Measurements from ENCODE around the gene VAV3. TPM values are rescaled to one million over a fixed set of nuclear protein-coding genes. Genes with fewer than 3 reads are reported as not detected.
"Not testable (repeated sequence)": the region's sequence is repeated elsewhere in the genome, so short reads cannot be mapped to it uniquely, and the experiment has no call there.

Gene VAV3
- total RNA-seq, 1 experiment from 2014 or later: 3.7 TPM

DNA sequence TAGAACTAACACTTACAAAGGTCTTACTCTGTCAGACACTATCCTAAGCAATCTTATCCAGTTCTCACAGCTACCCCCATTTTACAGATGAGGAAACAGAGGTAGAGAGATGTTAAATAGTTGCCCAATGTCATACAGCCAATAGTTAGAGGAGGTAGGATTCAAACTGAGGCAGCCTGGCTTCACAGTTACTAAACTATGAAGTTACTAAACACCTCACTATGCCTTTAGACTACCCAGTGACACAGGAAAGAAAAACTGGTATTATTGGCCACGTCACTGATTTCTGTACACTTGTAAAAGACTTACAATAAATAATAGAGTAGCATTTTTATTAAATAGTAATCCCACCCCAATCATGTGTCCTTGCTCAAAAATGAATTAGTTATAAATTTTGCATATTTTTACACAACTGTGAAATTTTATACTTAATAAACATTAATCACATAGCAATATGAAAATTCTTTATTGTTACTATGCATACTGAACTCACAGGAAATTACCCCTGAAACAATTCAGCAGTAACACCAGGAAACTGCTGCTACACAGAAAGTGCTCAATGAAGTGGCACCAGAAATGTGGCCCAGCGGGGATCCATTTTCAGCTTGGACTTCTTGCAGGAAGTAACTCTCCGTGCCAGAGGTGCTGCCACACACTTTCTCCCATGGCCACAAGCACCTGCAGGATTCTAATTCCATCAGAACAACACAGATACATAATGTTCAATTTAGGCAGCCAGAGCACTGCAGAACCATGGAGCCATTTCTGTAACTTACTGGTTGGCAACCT lies 69.4 kb downstream of the VAV3 start:
- DNase-seq (ENCODE audit: low read depth): no peak

DNA sequence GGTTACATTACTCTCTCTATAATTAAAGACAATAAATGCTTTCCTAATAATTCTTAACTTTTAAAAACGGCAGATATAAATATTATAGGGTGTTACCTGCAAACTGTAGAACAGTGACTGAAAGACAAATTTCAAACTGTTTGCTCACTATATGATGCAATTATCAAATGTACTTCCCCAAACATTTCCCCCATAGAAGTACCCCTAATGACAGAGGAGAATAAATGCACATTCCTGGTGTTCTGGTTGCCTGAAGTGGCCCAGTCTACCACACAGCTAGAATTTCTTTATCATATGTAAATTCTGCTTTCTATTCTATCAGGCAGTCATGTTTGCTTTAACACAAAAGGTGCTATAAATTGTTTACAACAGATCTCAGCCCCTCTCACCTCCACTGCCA lies 70.4 kb downstream of the VAV3 start:
- DNase-seq (ENCODE audit: low read depth): no peak

DNA sequence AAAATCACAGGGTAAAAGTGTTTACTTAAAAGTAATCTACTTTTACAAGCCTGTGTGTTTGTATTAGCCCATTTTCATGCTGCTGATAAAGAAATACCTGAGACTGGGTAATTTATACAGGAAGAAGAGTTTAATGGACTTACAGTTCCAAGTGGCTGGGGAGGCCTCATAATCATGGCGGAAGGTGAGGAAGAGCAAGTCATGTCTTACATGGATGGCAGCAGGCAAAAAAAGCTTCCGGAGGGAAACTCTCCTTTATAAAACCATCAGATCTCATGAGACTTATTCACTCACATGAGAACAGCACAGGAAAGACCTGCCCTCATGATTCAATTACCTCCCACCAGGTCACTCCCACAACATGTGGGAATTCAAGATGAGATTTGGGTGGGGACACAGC lies 71.6 kb downstream of the VAV3 start:
- DNase-seq (ENCODE audit: low read depth): not testable (repeated sequence)

DNA sequence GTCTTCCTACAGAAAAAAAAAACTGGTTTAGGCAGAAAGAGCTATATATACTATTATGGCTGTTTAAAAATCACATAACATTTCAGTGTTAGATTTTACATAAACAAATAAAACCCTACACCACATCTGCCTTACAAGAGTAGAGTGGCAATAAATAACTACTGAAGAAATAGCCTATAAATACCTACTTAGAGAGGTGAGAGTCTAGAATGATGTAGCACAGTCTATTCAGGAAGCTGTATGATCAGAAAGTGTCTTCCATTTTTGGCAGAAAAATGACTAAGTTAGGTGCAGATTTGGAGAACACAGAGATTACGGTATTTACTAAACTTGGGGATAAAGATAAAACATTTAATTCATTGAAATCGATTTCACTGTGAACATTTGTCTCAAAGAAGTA lies 75.5 kb downstream of the VAV3 start:
- DNase-seq (ENCODE audit: low read depth): no peak

DNA sequence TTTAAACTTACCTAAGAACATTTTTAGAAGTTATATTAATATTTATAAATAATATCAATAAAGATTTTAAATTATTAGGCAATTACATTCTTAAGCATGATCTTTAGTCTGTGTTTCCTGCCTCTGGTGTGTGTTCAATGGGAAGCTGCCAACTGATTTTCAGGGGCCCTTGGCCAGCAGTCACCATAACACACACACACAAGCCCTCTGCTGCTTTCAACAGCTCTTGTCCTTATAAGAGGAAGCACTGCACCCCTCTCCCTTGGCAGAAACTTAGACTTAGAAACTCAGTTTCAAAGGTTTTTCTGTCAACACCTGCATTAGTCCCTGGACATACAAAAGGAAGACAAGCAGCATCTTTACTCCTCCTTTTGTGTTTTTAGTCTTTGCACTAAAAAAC lies 81.4 kb downstream of the VAV3 start:
- no peak for DNase-seq (ENCODE audit: low read depth)

DNA sequence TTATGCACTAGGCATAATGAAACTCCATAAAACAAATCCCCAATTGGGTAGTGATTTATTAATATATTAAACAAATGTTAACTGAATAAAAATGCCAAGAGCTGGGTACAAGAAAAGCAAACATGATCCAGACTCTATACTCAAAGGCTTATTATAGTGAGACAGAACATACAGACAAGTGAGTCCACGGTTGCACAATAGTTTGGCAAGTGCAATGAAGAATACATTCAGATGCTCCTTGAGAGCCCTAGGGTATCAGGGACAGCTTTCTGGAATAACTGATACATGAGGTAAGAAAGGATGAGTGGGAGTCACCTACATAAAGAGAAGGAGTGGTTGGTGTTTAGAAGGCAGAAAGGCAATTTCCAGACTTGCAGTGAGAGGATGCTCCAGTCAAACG lies 85.1 kb downstream of the VAV3 start:
- DNase-seq (ENCODE audit: low read depth): no peak

DNA sequence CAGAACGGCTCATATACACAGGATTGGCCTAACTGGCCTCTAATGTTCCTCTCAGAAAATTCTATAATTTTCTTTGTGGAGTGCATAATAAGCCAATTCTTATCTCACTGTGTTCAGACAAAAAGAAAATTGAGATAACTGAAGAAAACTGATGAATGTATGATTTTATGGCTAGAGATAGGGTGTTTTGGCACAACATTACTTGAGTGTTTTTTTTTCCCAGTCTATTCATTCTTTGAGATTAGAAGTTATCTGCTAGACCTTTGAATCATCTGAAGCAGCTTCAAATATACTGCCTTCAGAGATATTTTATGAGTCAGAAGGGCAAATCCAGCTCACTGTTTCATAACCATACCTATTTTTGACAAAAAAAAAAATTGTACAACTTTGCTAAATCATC lies 85.6 kb downstream of the VAV3 start:
- peak; percentile 24 for DNase-seq (ENCODE audit: low read depth)

- no peak for DNase-seq (ENCODE audit: low read depth)
Observed at GRCh38 chr1:107877745-107878144, 87.2 kb downstream of the VAV3 start.

GRCh38 chr1:107877092-107877491 lies 87.9 kb downstream of the VAV3 start:
- peak; percentile 33 for DNase-seq (ENCODE audit: low read depth)

- peak; percentile 25 for DNase-seq (ENCODE audit: low read depth)
Observed at GRCh38 chr1:107875689-107876088, 89.3 kb downstream of the VAV3 start.

DNA sequence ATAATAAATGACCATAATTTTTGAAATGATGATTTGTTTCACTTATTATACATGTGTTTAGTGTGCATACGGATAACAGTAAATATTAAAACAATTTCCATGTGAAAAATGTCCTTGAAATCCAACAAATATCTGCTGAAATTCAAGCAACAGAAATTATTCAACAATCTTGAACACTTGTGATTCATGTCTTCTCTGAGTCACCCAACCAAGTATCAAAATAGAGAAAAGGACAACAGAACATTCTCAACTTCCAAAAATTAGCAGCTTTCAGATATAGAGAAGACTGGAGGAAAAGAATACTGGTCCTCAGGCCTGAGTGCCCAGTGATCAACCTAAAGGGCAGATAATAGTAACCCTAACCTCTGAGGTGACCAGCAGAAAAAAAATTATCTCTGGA lies 90.8 kb downstream of the VAV3 start:
- peak; percentile 42 for DNase-seq (ENCODE audit: low read depth)

DNA sequence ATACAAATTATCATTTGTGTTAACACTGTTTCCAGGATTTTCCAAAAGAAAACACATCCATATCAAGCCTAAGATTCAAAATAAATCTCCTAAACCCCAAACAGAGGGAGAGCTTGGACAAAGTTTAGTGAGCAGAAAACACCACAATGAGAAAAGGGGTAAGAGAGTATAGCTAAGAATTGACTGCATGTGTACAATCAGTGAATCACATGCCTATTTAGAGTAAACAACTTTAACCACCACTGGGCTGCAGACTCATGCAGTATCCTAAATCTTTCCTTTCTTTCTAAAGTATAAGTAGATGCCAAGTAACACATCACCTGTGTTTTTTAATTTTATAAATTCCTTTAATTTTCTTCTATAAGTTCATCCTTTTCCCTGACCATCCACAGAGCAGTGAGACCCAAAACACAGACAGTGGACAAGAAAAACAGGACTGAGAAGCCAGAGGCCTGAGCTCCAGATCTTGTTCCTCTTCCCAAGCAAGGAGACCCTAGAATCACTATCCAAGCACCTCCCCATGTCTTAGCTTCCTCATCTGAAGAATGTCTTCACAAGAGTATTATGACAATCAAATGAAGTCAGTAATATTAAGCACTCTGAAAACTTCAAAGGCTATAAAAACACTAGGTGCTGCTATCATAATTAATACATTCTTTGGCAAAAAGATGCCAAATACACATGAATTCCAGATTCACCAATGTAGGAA lies 93.1 kb downstream of the VAV3 start:
- DNase-seq (ENCODE audit: low read depth): no peak

DNA sequence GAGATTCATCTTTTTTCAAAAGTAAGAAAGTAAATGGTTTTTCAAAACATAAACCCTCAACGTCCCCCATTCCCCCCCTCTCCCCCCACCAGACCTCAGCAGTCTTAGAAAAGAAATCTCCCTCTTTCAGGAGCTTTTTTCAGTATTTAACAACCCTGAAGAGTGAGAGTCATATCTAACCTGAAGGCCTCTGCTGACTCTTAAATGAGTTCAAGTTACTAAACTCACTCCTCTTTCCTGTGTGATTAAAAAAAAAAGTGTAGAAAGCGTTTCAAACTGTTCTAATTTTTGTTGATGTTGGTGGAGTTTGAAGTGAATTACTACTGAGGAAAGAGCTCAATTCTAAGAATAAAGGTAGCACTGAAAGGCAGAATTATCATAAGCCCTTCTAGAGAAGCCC lies 93.7 kb downstream of the VAV3 start:
- no peak for DNase-seq (ENCODE audit: low read depth)

DNA sequence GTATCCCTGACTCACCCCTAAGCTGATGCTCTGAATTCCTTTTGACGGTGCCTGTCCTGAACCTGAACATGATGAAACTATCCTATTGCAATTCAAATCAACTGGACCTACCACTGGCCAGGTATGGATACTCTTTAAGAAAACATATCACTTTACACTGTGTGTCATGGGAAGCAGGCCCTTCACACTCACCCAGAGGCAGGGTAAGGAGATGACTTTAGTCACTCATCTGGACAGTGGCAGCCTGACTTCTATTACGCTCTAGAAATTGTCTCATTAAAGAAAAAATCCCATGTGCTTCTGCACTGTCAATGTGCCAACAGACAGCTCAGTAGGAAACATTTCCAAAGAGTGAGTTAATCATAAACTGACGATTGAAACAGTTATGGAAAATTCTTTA lies 94.3 kb downstream of the VAV3 start:
- DNase-seq (ENCODE audit: low read depth): no peak

DNA sequence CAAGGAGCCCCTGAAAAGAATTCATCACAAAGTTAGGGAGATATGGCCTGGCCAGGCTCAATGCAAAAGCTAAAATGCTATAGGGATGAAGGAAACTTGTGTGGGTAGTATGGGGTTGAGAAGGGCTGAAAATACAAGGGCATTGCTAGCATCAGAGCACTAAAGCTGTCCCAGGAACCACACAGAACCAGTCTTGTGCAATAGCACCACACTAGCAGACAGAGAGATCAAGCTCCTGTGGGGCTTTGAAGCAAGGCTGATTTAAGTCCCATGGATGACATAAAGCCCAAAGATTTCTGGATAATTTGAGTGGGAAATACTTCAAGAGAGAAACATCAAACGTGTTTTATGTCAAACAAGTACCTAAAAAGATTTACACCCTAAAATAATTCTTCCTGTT lies 97.1 kb downstream of the VAV3 start:
- DNase-seq (ENCODE audit: low read depth): no peak

GRCh38 chr1:107867422-107867821 lies 97.6 kb downstream of the VAV3 start:
- DNase-seq (ENCODE audit: low read depth): no peak

GRCh38 chr1:107866870-107867269 lies 98.1 kb downstream of the VAV3 start:
- no peak for DNase-seq (ENCODE audit: low read depth)

- DNase-seq (ENCODE audit: low read depth): no peak
Observed at GRCh38 chr1:107865627-107866026, 99.4 kb downstream of the VAV3 start.

GRCh38 chr1:107863342-107863741 lies 101.6 kb downstream of the VAV3 start:
- no peak for DNase-seq (ENCODE audit: low read depth)

DNA sequence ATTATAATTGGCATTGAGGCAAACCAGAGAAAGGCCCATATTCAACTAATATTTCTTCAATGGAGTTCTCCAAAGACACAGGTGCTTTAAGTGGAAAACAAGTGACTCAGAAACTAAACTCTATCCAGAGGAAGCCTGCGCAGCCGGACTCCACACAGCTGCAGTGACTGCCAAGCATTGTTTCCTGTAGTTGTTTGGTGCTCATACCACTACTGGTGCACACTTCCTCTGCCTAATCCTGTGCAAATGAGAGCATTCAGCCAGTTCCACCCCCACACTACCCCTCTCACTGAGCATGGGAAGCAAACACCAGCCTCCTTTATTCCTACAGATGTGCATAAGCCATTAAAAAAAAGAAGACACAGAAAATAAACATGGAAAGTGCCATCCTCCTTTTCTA lies 102.9 kb downstream of the VAV3 start:
- DNase-seq (ENCODE audit: low read depth): peak; percentile 81

GRCh38 chr1:107858323-107858722 lies 106.7 kb downstream of the VAV3 start:
- no peak for DNase-seq (ENCODE audit: low read depth)

DNA sequence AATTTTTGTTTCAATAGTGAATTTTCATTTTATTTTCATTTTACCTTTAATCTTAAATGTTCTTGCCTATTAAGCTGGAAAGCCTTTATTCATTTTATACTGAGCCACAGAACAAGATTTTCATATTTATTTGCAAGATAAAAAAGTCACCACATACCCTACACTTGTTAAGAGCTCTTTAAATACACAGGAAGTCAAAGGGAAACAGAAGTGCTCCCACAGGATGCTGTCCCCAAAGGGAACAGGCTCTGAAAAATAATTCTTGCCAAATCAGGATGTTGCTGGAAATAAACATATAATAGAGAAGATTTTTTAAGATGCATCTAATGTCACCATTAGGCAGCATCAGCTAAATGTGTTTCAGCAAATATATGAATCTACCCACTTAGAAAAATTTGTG lies 113.6 kb downstream of the VAV3 start:
- DNase-seq (ENCODE audit: low read depth): no peak

Data from HT1080 (cell line).